Activated CD4-positive, alpha-beta T cell treated with anti-CD3 and anti-CD28 coated beads, Interleukin-2, amount 50 U/mL, for 4 hours (primary cell): ENCODE results near the gene CCDC112.
A peak's percentile ranks its signal among the peaks of the same experiment; 100 is the strongest.
"Not testable (repeated sequence)": the region's sequence is repeated elsewhere in the genome, so short reads cannot be mapped to it uniquely, and the experiment has no call there.

ENCODE experiments used
- DNase-seq, 2 experiments: peaks; one replicate each; pipeline ENCODE4 v3.0.0-alpha.2; 2020

Gene CCDC112, protein sequence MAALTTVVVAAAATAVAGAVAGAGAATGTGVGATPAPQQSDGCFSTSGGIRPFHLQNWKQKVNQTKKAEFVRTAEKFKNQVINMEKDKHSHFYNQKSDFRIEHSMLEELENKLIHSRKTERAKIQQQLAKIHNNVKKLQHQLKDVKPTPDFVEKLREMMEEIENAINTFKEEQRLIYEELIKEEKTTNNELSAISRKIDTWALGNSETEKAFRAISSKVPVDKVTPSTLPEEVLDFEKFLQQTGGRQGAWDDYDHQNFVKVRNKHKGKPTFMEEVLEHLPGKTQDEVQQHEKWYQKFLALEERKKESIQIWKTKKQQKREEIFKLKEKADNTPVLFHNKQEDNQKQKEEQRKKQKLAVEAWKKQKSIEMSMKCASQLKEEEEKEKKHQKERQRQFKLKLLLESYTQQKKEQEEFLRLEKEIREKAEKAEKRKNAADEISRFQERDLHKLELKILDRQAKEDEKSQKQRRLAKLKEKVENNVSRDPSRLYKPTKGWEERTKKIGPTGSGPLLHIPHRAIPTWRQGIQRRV

DNA sequence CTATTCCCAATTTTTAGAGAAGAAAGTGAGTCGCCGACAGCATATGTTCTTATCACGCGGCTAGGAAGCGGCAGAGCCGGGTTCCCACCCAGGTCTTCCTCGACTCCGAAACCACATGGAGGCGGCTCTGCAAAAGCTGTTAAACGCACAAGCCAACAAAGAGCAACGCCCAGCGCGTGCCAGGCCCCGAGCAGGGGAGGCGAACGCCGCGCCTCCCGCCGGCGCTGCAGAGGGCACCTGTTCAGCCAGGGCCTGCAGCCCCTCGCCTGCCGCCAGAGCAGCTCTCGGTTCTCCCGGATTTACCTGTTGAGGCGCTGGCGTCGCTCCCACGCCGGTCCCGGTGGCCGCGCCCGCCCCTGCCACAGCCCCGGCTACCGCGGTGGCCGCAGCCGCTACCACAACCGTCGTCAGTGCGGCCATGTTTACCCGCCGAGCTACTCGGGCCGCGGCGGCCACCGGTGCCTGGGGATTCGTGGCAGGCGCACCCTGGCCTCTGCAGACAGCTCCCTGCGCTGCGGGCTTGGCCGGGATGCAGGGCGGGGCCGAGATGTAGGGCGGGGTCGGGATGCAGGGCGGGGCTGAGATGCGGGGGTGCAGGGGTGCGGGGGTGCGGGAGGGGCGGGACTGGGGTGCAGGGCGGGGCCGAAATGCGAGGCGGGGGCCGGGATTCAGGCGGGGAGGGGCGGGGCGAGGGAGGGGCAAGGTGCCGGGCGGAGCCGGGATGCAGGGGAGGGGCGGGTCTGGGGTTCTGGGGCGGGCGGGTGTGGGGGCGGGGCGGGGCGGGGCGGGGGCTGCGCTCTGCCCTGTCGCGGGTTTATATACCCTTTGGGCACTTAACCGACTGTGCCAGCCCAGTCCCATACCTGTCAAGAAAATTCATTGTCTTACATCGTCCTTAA lies at the start of gene CCDC112:
TSS of gene CCDC112 (minus strand) at position 531 of the 899 bp plus-strand sequence. CDS start at position 420, 111 bp downstream.
- DNase-seq, result peak; percentile 78 to 80

DNA sequence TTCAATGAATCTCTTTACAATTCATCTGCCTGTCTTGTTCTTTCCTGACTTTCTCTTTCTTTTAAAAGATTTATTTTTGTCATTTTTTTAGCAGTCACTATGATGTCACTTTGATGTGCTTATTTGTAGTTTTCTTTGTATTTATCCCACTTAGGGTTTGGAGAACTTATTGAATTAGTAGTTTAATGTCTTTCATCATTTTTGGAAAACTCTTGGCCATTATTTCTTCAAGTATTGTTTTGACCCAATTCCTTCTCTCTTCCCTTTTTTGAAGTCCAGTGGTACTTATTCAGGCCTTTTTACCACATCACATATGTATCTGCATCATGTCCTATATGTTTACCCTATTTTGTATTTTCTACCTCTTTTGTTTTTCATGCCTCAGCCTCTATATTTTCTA lies 48.9 kb upstream of the CCDC112 start:
- DNase-seq, result no peak

- no peak for DNase-seq
Measured at GRCh38 chr5:115343855-115344254, 47.4 kb upstream of the CCDC112 start.

- no peak for DNase-seq
Measured at GRCh38 chr5:115342590-115343377, 46.3 kb upstream of the CCDC112 start.

DNA sequence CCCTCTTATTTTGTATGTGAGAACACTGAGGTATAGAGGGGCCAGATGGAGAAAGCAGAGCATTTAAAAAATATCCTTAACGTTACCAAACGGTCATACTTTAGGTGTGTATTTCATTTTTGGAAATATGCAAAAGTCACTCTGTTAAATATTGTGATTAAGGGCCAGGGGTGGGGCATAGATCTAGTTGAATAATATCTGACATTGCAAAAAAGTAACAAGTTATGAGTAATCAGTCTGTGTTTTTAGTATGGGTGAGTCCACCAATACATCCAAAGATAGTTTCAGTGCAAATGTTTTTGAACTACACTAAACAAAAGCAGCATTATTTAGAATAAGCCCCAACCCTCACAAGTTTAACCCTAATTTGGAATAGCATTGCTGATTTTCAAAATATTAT lies 45.3 kb upstream of the CCDC112 start:
- DNase-seq, result no peak

DNA sequence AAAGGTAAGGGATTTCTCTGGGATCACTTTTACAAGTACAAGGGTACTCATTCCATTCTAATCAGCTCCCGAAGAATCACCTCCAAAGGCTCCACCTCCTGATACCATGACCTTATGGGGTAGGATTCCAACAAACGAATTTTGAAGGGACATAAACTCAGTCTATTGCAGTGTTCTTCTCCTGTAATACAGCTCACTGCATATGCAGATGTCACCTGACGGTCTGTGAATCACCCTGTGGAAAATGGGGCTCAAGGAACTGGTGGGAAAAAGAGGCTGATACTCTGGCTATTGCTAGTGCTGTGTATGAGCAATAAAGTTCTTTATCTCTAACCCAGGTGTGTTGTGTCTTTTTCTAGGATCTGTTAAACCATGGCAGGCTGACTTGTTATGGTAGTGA lies 42.4 kb upstream of the CCDC112 start:
- no peak for DNase-seq

- no peak for DNase-seq
Measured at GRCh38 chr5:115337882-115338281, 41.4 kb upstream of the CCDC112 start.

DNA sequence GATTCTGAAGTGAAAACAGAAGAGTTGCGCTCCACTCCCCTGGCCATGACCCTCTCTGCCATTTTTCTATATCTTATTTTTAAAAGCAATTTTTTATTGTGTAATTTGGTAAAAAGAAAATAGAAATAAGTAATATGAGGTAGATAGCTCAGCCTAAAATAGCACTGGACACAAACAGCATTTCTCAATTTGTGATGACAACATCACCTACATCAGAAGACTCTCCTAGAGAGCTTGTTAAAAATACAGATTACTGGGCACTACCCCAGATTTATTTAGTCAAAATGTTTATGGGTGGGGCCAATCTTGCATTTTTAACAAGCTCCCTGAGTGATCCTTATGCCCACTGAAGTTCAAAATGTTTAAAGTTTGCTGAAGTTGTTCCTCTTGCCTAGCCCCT lies 40.5 kb upstream of the CCDC112 start:
- no peak for DNase-seq

GRCh38 chr5:115336201-115336720 lies 39.8 kb upstream of the CCDC112 start:
- no peak for DNase-seq

DNA sequence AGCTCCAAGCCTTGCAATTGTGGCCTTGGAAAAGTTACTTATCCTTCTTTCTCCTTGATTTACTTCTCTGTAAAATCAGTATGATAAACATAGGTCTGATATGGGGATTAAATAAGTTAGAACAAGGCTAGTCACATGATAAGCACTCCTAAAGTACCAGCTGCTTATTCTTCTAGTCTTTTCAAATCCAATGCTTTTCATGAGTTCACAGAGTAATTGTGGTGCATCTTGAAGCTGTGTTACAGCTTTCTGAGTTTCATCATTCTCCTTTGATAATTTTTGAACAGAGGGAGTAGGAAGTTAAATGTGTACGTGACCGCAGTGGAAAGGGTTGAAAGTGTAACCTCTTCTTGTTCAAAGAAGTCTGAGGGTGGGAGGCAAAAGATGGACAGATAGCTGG lies 38.8 kb upstream of the CCDC112 start:
- DNase-seq, result no peak

GRCh38 chr5:115333164-115333563 lies 36.7 kb upstream of the CCDC112 start:
- no peak for DNase-seq

GRCh38 chr5:115330830-115331229 lies 34.4 kb upstream of the CCDC112 start:
- no peak for DNase-seq

DNA sequence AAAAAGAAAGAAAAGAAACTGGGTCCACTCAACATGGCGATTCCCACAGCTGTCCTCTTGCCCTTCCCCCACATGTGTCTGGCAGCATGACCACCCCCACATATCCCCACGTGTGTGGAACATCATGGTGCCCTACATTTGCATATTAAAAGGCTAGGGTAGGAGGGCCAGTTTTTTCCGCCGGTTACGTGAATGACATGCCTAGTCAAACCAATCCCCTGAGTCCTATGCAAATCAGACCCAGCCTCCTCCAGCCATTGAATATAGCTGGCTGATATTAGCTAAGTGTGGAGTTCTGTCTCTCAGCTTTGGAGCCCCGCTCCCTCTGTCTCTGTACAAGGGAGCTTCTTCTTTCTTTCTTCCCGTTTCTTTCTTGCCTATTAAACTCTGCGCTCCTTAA lies 33.0 kb upstream of the CCDC112 start:
- DNase-seq, result no peak

DNA sequence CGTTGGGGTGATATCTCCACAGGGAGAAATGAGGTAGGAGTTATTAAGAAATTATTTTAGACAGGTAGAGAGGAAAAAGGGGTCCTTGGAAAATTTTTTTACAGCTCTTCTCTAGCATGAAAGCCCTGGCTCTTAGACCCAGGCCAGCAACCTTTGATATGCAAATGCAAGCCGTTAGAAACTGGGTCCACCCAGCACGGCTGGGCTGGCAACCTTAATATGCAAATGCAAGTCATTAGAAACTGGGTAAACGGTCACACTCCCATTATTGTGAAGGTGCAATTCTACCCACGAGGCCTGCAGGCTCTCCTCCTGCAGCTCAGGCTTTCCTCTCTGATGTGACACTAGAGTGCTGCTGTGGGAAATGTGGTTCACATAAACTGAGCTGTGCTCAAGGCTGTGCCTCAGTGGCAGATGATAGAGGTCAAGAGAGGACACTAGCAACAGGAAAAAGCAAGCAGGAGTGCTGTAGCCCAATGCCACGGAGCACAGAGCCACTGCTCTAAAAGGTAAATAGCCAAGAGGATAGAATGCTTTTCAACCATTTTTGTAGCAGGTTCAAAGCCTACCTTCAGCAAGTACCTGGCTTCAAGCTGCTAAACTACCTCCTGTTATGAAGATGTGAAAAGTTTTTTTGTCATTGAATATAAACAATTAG lies 32.3 kb upstream of the CCDC112 start:
- not testable (repeated sequence) for DNase-seq

GRCh38 chr5:115325296-115325959 lies 29.0 kb upstream of the CCDC112 start:
- DNase-seq, result no peak

DNA sequence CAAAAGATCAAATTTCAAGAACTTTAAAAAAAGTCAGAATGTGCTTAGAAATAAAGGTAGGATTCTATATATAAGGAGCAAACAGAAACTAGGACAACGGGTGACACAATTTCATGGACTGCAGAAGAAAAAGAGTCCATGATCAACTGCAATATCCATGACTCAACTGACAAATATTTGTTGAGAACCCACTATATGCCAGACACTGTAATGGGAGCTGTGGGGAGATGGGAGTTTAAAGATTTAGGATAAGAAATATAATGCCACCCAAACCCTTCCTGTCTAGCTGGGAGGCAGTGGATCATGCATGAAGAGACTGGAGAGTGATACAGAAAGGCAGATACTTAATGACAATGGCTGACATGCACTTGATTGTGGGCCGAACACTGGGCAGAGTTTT lies 27.6 kb upstream of the CCDC112 start:
- DNase-seq, result no peak

- no peak for DNase-seq
Measured at GRCh38 chr5:115322729-115323128, 26.3 kb upstream of the CCDC112 start.

DNA sequence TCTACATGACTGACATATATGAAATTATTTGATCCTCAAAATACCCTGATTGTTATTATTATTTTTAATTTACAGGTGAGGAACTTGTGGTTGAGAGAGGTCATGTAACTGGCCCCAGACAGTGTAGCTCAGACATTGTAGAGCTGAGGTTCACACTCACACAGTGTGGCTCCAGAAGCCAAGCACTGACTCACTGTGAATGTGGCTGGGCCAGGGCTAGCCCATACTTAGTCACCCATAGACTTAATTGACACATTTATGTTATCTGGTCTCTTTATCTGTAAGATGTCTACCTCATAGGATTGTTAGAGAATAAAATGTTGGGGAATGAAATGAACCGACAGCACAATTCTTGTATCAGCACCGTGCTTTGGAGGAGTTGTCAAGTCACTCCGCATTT lies 24.9 kb upstream of the CCDC112 start:
- DNase-seq, result no peak

- DNase-seq, result no peak
Measured at GRCh38 chr5:115320515-115320914, 24.1 kb upstream of the CCDC112 start.

DNA sequence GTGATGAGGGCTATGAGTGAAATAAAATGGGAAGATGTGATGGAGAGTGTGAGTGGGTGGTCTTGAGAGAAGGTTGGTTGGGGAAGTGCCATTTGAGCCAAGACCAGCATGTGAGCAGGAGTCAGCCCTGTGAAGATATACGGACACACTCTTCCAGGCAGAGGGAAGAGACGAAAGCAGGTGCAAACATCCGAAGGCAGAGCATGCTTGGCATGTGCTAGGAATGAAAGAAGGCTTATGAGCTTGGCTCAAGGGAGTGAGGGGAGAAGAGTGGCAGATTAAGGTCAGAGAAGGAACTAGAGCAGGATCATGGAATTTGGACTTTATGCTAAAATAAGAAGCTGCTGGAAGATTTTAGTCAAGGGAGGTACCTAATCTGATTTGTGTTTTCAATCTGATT lies 23.6 kb upstream of the CCDC112 start:
- no peak for DNase-seq

DNA sequence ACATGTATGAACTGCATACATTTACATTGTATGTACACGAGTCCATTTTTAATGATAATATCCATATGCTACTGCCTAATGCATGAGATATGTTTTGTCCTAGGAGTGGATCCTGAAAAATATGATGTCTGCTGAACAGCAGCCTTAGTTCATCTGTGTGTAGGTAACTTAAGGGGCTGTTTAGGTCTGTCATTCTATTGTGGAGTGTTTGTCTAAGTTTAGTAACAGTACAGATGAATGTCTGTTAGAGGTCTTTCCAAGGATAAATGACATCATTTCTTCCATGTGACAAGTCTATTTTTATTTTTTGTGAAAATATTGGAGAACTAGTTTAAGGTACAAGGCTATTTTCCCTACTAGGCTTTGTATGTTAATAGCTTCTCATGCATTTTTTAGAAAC lies 22.6 kb upstream of the CCDC112 start:
- no peak for DNase-seq

DNA sequence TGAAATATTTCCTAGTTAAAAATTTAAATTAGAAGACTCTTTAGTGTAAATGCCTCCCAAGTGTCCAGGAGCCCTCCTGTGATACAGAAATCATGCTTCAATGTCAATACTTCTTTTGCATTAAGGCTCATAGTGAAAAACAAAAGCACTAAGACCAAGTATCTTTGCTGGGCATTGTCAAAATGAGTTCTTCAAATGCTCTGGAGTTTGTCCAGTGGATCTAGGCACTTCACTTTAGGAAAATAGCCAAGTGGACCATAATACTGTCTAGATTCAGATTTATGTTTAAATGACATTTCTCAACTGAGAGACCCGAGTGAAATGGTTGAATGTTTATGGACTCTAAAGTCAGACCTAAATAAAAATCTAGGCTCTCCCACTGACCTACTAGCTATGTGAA lies 21.3 kb upstream of the CCDC112 start:
- no peak for DNase-seq
